ENCODE data around the gene WARS2.

DNA sequence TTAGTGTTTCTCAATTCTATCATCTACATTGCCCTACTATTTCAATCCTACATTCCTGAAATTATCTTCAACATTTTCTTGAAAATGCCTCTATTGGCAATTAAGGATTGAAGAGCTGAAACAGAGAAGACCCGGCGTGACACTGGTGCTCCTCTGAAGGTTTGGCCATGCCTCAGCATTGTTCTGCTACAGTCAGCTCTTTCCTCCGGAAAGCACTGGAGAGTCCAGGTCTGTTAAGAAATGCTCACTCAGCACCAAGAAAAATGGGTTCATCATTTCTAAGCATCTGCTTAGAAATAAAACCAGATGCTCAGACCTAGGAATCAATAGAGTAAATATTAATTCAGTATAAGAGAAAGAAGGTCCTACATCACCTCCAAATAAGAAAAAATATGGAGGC, 58.8 kb downstream of the WARS2 start:
- TF ChIP-seq, protein P1, sequence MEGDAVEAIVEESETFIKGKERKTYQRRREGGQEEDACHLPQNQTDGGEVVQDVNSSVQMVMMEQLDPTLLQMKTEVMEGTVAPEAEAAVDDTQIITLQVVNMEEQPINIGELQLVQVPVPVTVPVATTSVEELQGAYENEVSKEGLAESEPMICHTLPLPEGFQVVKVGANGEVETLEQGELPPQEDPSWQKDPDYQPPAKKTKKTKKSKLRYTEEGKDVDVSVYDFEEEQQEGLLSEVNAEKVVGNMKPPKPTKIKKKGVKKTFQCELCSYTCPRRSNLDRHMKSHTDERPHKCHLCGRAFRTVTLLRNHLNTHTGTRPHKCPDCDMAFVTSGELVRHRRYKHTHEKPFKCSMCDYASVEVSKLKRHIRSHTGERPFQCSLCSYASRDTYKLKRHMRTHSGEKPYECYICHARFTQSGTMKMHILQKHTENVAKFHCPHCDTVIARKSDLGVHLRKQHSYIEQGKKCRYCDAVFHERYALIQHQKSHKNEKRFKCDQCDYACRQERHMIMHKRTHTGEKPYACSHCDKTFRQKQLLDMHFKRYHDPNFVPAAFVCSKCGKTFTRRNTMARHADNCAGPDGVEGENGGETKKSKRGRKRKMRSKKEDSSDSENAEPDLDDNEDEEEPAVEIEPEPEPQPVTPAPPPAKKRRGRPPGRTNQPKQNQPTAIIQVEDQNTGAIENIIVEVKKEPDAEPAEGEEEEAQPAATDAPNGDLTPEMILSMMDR (conservative IDR thresholded peaks at IDR 0.05): no peak
- no peak for TF ChIP-seq ZFX (IDR thresholded peaks at IDR 0.05)
